GM12878 (cell line): Measurements from ENCODE around the gene OPRL1. TPM values are rescaled to one million over a fixed set of nuclear protein-coding genes. Genes with fewer than 3 reads are reported as not detected.

Source experiments
- ATF7 ChIP-seq: fragments of 450-650 bp; IDR thresholded peaks from 2 replicates; pipeline ENCODE4 v1.6.1; 2016; ENCODE audit warnings: low read depth, mild to moderate bottlenecking
- CTCF ChIP-seq, 3 experiments: IDR thresholded peaks in 2 of 3; conservative IDR thresholded peaks in 1 of 3; 2 replicates each; pipeline ENCODE4 v1.5.1; 2011; ENCODE audit warnings: low read depth in 3 of 3, low read length in 3 of 3, mild to moderate bottlenecking in 3 of 3, control low read depth in 2 of 3, moderate library complexity in 2 of 3, inconsistent platforms in 1 of 3, mixed read lengths in 1 of 3; ENCODE audit not compliant: control insufficient read depth in 2 of 3, insufficient read depth in 1 of 3; ENCODE audit errors: extremely low read depth in 1 of 3
- HSF1 ChIP-seq: fragments of 150-350 bp; IDR thresholded peaks from 2 replicates; pipeline ENCODE4 v1.6.1; 2014; ENCODE audit warnings: mild to moderate bottlenecking, low read depth, low read length
- NR2C2 ChIP-seq: IDR thresholded peaks from 2 replicates; pipeline ENCODE4 v1.6.1; 2011; ENCODE audit warnings: borderline replicate concordance, low read depth; ENCODE audit not compliant: control insufficient read depth, insufficient read length
- POLR2AphosphoS5 ChIP-seq: IDR thresholded peaks from 2 replicates; pipeline ENCODE4 v1.6.1; 2011; ENCODE audit warnings: mild to moderate bottlenecking, low read length, inconsistent platforms
- RBBP5 ChIP-seq: fragments of 200-600 bp; sonication (generic); conservative IDR thresholded peaks from 2 replicates; pipeline ENCODE4 v1.6.1; 2016
- RELA ChIP-seq: fragments of 450-650 bp; IDR thresholded peaks from 2 replicates; pipeline ENCODE4 v1.8.0; 2014; ENCODE audit warnings: borderline replicate concordance; ENCODE audit not compliant: partially characterized antibody
- REST ChIP-seq: IDR thresholded peaks from 2 replicates; pipeline ENCODE4 v1.6.1; 2012; ENCODE audit warnings: mild to moderate bottlenecking, low read depth, low read length
- SMC3 ChIP-seq: IDR thresholded peaks from 2 replicates; pipeline ENCODE4 v1.6.1; 2011; ENCODE audit warnings: low read length, improper control_type of control experiment, borderline replicate concordance
- SREBF2 ChIP-seq: IDR thresholded peaks from 2 replicates; pipeline ENCODE4 v1.6.1; 2012; ENCODE audit warnings: mild to moderate bottlenecking, low read length
- ZBTB40 ChIP-seq: fragments of 450-650 bp; IDR thresholded peaks from 2 replicates; pipeline ENCODE4 v1.6.1; 2016; ENCODE audit warnings: mild to moderate bottlenecking, moderate library complexity, borderline replicate concordance
- ZNF687 ChIP-seq: fragments of 450-650 bp; IDR thresholded peaks from 2 replicates; pipeline ENCODE4 v1.6.1; 2017; ENCODE audit warnings: mild to moderate bottlenecking, moderate library complexity
- polyA plus RNA-seq, 11 experiments: library from polyadenylated mRNA; depleted of rRNA in 4 of 11; unstranded in 6 of 11; stranded (reverse) in 5 of 11; fragments of >200 nt; fragmentation: Nextera tagmentation in 4 of 11; fragmentation: Illumina TruSeq in 1 of 11; extraction: Ambion mirVana in 4 of 11; extraction: Trizol in 1 of 11; gene quantifications; 1 replicate in 1 of 11; 2 replicates in 10 of 11; pipeline versions ENCODE4 v1.2.1 to v1.2.3, GENCODE V29; 2011 to 2016; ENCODE audit warnings: inconsistent platforms in 2 of 11, missing spikeins in 2 of 11, low read depth in 1 of 11
- total RNA-seq, 4 experiments: library from RNA; depleted of rRNA in 3 of 4; stranded (reverse); fragments of >200 nt in 3 of 4; fragmentation: Illumina TruSeq in 1 of 4; extraction: Trizol in 1 of 4; gene quantifications; 2 replicates each; pipeline versions ENCODE4 v1.2.1 to v1.2.3, GENCODE V29; 2013 to 2021

The OPRL1 gene
- total and polyA plus RNA-seq, 10 of the 15 experiments (the other 5 are each of a cell fraction or from before 2014, with no cell fraction given): 0.04 to 0.41 (median 0.24) TPM; not detected in 1

- TF ChIP-seq REST (no peak), ATF7 (no peak), SMC3 (no peak), RBBP5 (no peak), HSF1 (no peak), ZBTB40 (no peak), CTCF (IDR thresholded peaks at IDR 0.05 in 2 of 3, conservative IDR thresholded peaks at IDR 0.05 in 1 of 3; ENCODE audit: control insufficient read depth in 2 of 3, extremely low read depth in 1 of 3, insufficient read depth in 1 of 3, low read depth in 3 of 3, low read length in 3 of 3) (no peak), POLR2AphosphoS5 (peak; percentile 44; the same call in 1 of the 2 replicates), RELA (peak; percentile 91), NR2C2 (no peak), SREBF2 (no peak), ZNF687 (0 out of 2 replicates have a peak, but pooled peaks have one; percentile 12)
Observed at GRCh38 chr20:64062596-64063388, 17.1 kb upstream of the OPRL1 start, which contains the start of gene TCEA2 (continued).
